H1 (cell line): Measurements from ENCODE around the gene FAM53B. TPM values are rescaled to one million over a fixed set of nuclear protein-coding genes. Genes with fewer than 3 reads are reported as not detected.

Source experiments
- CTCF ChIA-PET: fragments of 300-600 bp; sonication (Branson Sonifier 250); formaldehyde crosslinking; loops from one replicate; lab custom pipeline; 2021; ENCODE audit not compliant: partially characterized antibody; lab: Charles Lee
- POLR2A ChIA-PET: fragments of 300-600 bp; sonication (Branson Sonifier 250); formaldehyde crosslinking; loops from one replicate; lab custom pipeline; 2021; ENCODE audit warnings: inconsistent platforms; ENCODE audit not compliant: partially characterized antibody; lab: Charles Lee
- DNase-seq, 2 experiments: peaks; one replicate each; pipeline versions ENCODE4 v3.0.0 to v3.0.0-alpha.2; 2010 to 2022; ENCODE audit warnings: low spot score in 2 of 2, low read depth in 1 of 2, mixed read lengths in 1 of 2
- FAIRE-seq: peaks from 2 replicates; lab custom pipeline; 2011; peaks lifted over from hg19 to GRCh38; lab: Jason Lieb, UNC
- H2AFZ ChIP-seq: 2 replicates; pipeline ENCODE4 v1.8.1; 2012; ENCODE audit warnings: low read length, inconsistent platforms
- H2AK5ac ChIP-seq: 2 replicates; pipeline ENCODE4 v1.6.1; 2013; ENCODE audit warnings: low read depth, low read length
- H2BK120ac ChIP-seq: replicated peaks from 2 replicates; pipeline ENCODE3; 2013; ENCODE audit warnings: low read depth, low read length, inconsistent platforms
- H2BK12ac ChIP-seq: 2 replicates; pipeline ENCODE4 v1.6.1; 2013; ENCODE audit warnings: low read depth, low read length
- H2BK15ac ChIP-seq: 2 replicates; pipeline ENCODE4 v1.6.1; 2013; ENCODE audit warnings: low read length
- H2BK20ac ChIP-seq: 2 replicates; pipeline ENCODE4 v1.6.1; 2013; ENCODE audit warnings: low read length
- H2BK5ac ChIP-seq: 2 replicates; pipeline ENCODE4 v1.6.1; 2013; ENCODE audit warnings: low read depth, low read length
- H3K14ac ChIP-seq: 2 replicates; pipeline ENCODE4 v1.6.1; 2013; ENCODE audit warnings: inconsistent platforms; ENCODE audit not compliant: insufficient read length
- H3K18ac ChIP-seq: 2 replicates; pipeline ENCODE4 v1.6.1; 2013; ENCODE audit warnings: low read length; ENCODE audit errors: extremely low read depth
- H3K23ac ChIP-seq: 2 replicates; pipeline ENCODE4 v1.6.1; 2013; ENCODE audit warnings: inconsistent platforms; ENCODE audit not compliant: insufficient read length
- H3K23me2 ChIP-seq: 2 replicates; pipeline ENCODE4 v1.6.1; 2013; ENCODE audit warnings: low read depth, low read length
- H3K27ac ChIP-seq: 2 replicates; pipeline ENCODE4 v1.6.1; 2011; ENCODE audit warnings: low read depth, low read length, inconsistent platforms
- H3K27me3 ChIP-seq, 4 experiments: replicated peaks in 1 of 4; 1 replicate in 1 of 4; 2 replicates in 3 of 4; pipeline versions ENCODE4 v1.6.1 to v1.8.1; 2011 to 2013; ENCODE audit warnings: low read length in 3 of 4, mild to moderate bottlenecking in 3 of 4, inconsistent platforms in 2 of 4, mixed read lengths in 2 of 4, moderate library complexity in 1 of 4; ENCODE audit not compliant: control insufficient read depth in 3 of 4, insufficient read depth in 3 of 4; ENCODE audit errors: extremely low read depth in 1 of 4
- H3K36me3 ChIP-seq, 4 experiments: 2 replicates each; pipeline versions ENCODE4 v1.6.1 to v1.8.1; 2011 to 2013; ENCODE audit warnings: mild to moderate bottlenecking in 4 of 4, low read length in 3 of 4, moderate library complexity in 2 of 4, control low read depth in 1 of 4, inconsistent platforms in 1 of 4; ENCODE audit not compliant: insufficient read depth in 4 of 4, control insufficient read depth in 2 of 4
- H3K4ac ChIP-seq: replicated peaks from 2 replicates; pipeline ENCODE3; 2013; ENCODE audit warnings: low read length, low read depth, mixed read lengths, inconsistent platforms; ENCODE audit not compliant: insufficient read length
- H3K4me1 ChIP-seq, 4 experiments: replicated peaks in 1 of 4; 1 replicate in 1 of 4; 2 replicates in 3 of 4; pipeline versions ENCODE4 v1.6.1 to v1.8.1; 2011 to 2013; ENCODE audit warnings: low read length in 3 of 4, inconsistent platforms in 2 of 4, mixed read lengths in 1 of 4; ENCODE audit not compliant: insufficient read depth in 4 of 4, control insufficient read depth in 3 of 4
- H3K4me2 ChIP-seq, 2 experiments: 2 replicates each; pipeline versions ENCODE4 v1.6.1 to v1.8.1; 2011 to 2013; ENCODE audit warnings: low read depth in 2 of 2, low read length in 2 of 2, control low read depth in 1 of 2, inconsistent platforms in 1 of 2, mild to moderate bottlenecking in 1 of 2; ENCODE audit not compliant: insufficient read depth in 1 of 2
- H3K4me3 ChIP-seq, 4 experiments: fragments of 200-600, 300-600 bp in 1 of 4; sonication (generic), shearing (Covaris generic), sonication (Bioruptor Twin) in 1 of 4; 2 replicates each; pipeline versions ENCODE4 v1.5.1 to v1.8.1; 2011 to 2016; ENCODE audit warnings: low read length in 4 of 4, low read depth in 3 of 4, control low read depth in 2 of 4, inconsistent platforms in 2 of 4, mild to moderate bottlenecking in 2 of 4, mixed read lengths in 1 of 4, moderate library complexity in 1 of 4; ENCODE audit not compliant: insufficient read depth in 2 of 4; ENCODE audit errors: extremely low read depth in 1 of 4
- H3K56ac ChIP-seq: replicated peaks from 2 replicates; pipeline ENCODE3; 2013; ENCODE audit warnings: low read depth, mild to moderate bottlenecking, mixed read lengths, low read length, inconsistent platforms; ENCODE audit not compliant: insufficient read length
- H3K79me1 ChIP-seq: 2 replicates; pipeline ENCODE4 v1.6.1; 2013; ENCODE audit warnings: low read depth, low read length, control low read depth
- H3K79me2 ChIP-seq, 2 experiments: 2 replicates each; pipeline versions ENCODE4 v1.6.1 to v1.8.1; 2012 to 2013; ENCODE audit warnings: low read length in 2 of 2, mild to moderate bottlenecking in 2 of 2, inconsistent platforms in 1 of 2; ENCODE audit not compliant: insufficient read depth in 2 of 2, control insufficient read depth in 1 of 2
- H3K9ac ChIP-seq, 4 experiments: replicated peaks in 1 of 4; 1 replicate in 1 of 4; 2 replicates in 3 of 4; pipeline versions ENCODE4 v1.6.1 to v1.8.1; 2011 to 2013; ENCODE audit warnings: low read depth in 3 of 4, low read length in 3 of 4, control low read depth in 2 of 4, mild to moderate bottlenecking in 2 of 4, moderate library complexity in 2 of 4, inconsistent platforms in 1 of 4; ENCODE audit errors: extremely low read depth in 1 of 4
- H3K9me3 ChIP-seq, 2 experiments: 2 replicates each; pipeline versions ENCODE4 v1.6.1 to v1.8.1; 2012 to 2013; ENCODE audit warnings: mild to moderate bottlenecking in 2 of 2, moderate library complexity in 2 of 2, control low read depth in 1 of 2, inconsistent platforms in 1 of 2, low read depth in 1 of 2, low read length in 1 of 2, mixed read lengths in 1 of 2; ENCODE audit not compliant: insufficient read depth in 2 of 2
- H4K20me1 ChIP-seq, 2 experiments: replicated peaks in 1 of 2; 2 replicates each; pipeline versions ENCODE3 to v1.8.1; 2011 to 2013; ENCODE audit warnings: inconsistent platforms in 2 of 2, low read length in 2 of 2, mild to moderate bottlenecking in 1 of 2; ENCODE audit not compliant: insufficient read depth in 2 of 2, control insufficient read depth in 1 of 2
- H4K5ac ChIP-seq: 2 replicates; pipeline ENCODE4 v1.6.1; 2013; ENCODE audit warnings: low read length, low read depth, mixed read lengths, inconsistent platforms; ENCODE audit not compliant: insufficient read length
- H4K8ac ChIP-seq: 2 replicates; pipeline ENCODE4 v1.8.0; 2013; ENCODE audit warnings: mild to moderate bottlenecking, moderate library complexity, low read length, inconsistent platforms; ENCODE audit not compliant: insufficient read depth; ENCODE audit errors: extremely low read depth
- H4K91ac ChIP-seq: replicated peaks from 2 replicates; pipeline ENCODE3; 2013; ENCODE audit warnings: low read length, mixed read lengths, inconsistent platforms; ENCODE audit not compliant: insufficient read length
- BACH1 ChIP-seq: IDR thresholded peaks from 2 replicates; pipeline ENCODE4 v1.6.1; 2012; ENCODE audit warnings: low read length, improper control_type of control experiment
- BRCA1 ChIP-seq: IDR thresholded peaks from 2 replicates; pipeline ENCODE4 v1.6.1; 2012; ENCODE audit warnings: low read depth, low read length, improper control_type of control experiment
- CBX5 ChIP-seq: fragments of 300-800, 300-1000 bp; sonication (generic); IDR thresholded peaks from 2 replicates; pipeline ENCODE4 v1.7.1; 2016; ENCODE audit warnings: antibody characterized with exemption, low read length, low read depth
- EZH2 ChIP-seq: fragments of 200-600 bp; sonication (generic); IDR thresholded peaks from 2 replicates; pipeline ENCODE4 v1.7.1; 2012; ENCODE audit warnings: low read depth, mild to moderate bottlenecking, moderate library complexity, low read length, inconsistent platforms; ENCODE audit not compliant: severe bottlenecking
- FOSL1 ChIP-seq: IDR thresholded peaks from 2 replicates; pipeline ENCODE4 v1.6.1; 2011; ENCODE audit warnings: mild to moderate bottlenecking, low read depth, low read length, moderate library complexity; ENCODE audit not compliant: insufficient read depth
- GTF2F1 ChIP-seq: IDR thresholded peaks from 2 replicates; pipeline ENCODE4 v1.6.1; 2012; ENCODE audit warnings: low read depth, low read length, improper control_type of control experiment, borderline replicate concordance
- NANOG ChIP-seq: IDR thresholded peaks from 2 replicates; pipeline ENCODE4 v1.6.1; 2011; ENCODE audit warnings: low read length, low read depth, mild to moderate bottlenecking, inconsistent platforms; ENCODE audit not compliant: insufficient read depth, poor library complexity, severe bottlenecking
- POLR2A ChIP-seq, 2 experiments: IDR thresholded peaks; 1 replicate in 1 of 2; 2 replicates in 1 of 2; pipeline ENCODE4 v1.6.1; 2011; ENCODE audit warnings: low read depth in 2 of 2, low read length in 2 of 2, mild to moderate bottlenecking in 2 of 2; ENCODE audit errors: control extremely low read depth in 1 of 2
- POLR2AphosphoS5 ChIP-seq: IDR thresholded peaks from 2 replicates; pipeline ENCODE4 v1.6.1; 2011; ENCODE audit warnings: low read depth, low read length
- POU5F1 ChIP-seq: IDR thresholded peaks from 2 replicates; pipeline ENCODE4 v1.6.1; 2011; ENCODE audit warnings: low read depth, mild to moderate bottlenecking, low read length, moderate library complexity
- RBBP5 ChIP-seq: IDR thresholded peaks from 2 replicates; pipeline ENCODE4 v1.7.1; 2012; ENCODE audit warnings: low read depth, mild to moderate bottlenecking, inconsistent platforms, low read length, moderate library complexity, borderline replicate concordance
- SAP30 ChIP-seq: fragments of 300-600 bp; sonication (generic); IDR thresholded peaks from 2 replicates; pipeline ENCODE4 v1.7.1; 2012; ENCODE audit warnings: low read length, moderate library complexity, mild to moderate bottlenecking, inconsistent platforms; ENCODE audit not compliant: insufficient read depth, insufficient replicate concordance
- SIX5 ChIP-seq: IDR thresholded peaks from 2 replicates; pipeline ENCODE4 v1.6.1; 2011; ENCODE audit warnings: mild to moderate bottlenecking, low read depth, low read length
- TAF7 ChIP-seq: optimal IDR thresholded peaks from 2 replicates; pipeline ENCODE3; 2011; ENCODE audit warnings: low read depth, mild to moderate bottlenecking, inconsistent platforms, low read length, moderate library complexity, borderline replicate concordance
- TEAD4 ChIP-seq: IDR thresholded peaks from 2 replicates; pipeline ENCODE4 v1.6.1; 2012; ENCODE audit warnings: low read depth, low read length, inconsistent platforms, mixed read lengths
- WGBS, 2 experiments: shearing (Covaris generic) in 1 of 2; methylation state at CpG; one replicate each; pipeline versions ENCODE4 v1.1.6 to v1.1.7; 2013 to 2015; ENCODE audit warnings: low lambda C conversion rate in 2 of 2, mixed read lengths in 2 of 2, inconsistent platforms in 1 of 2, low coverage in 1 of 2, missing lambda C conversion rate in 1 of 2; ENCODE audit not compliant: insufficient replicate concordance in 2 of 2, insufficient coverage in 1 of 2, insufficient read length in 1 of 2; ENCODE audit errors: extremely low coverage in 1 of 2, missing lambda C conversion rate in 1 of 2; 5-methylcytosine and 5-hydroxymethylcytosine counted together
- polyA plus RNA-seq, 7 experiments: library from polyadenylated mRNA; depleted of rRNA in 3 of 7; stranded (reverse) in 5 of 7; unstranded in 2 of 7; fragments of >200 nt in 5 of 7; fragments of 200-250 nt in 2 of 7; gene quantifications; 1 replicate in 5 of 7; 2 replicates in 1 of 7; 4 replicates in 1 of 7; pipeline versions ENCODE4 v1.2.1 to v1.2.3, GENCODE V29; 2011 to 2013; ENCODE audit warnings: missing spikeins in 2 of 7, mixed read lengths in 2 of 7
- total RNA-seq: library from RNA; stranded (reverse); fragmentation: NEBNext Ultra II Directional; extraction: Animal tissue kit (Norgen Biotek cat#: 25700); gene quantifications from 2 replicates; pipeline ENCODE4 v1.2.1, GENCODE V29; 2021

FAM53B gene
- total and polyA plus RNA-seq, 2 of the 8 experiments (the other 6 are each of a cell fraction or from before 2014, with no cell fraction given), result 5.3 to 14.4 TPM

- H4K5ac ChIP-seq, result no peak overlapping the region
- FAIRE-seq (no peak), DNase-seq (no peak)
- POLR2A ChIA-PET, result no interaction called here
- peaks cover 5% of the 10 kb centered on the region for H3K23me2 ChIP-seq
- H3K79me2 ChIP-seq, result no peaks in the 10 kb centered on the region
- no peak overlapping the region for H2BK15ac ChIP-seq
- no peaks in the 10 kb centered on the region for H3K4me1 ChIP-seq
- H3K4me2 ChIP-seq, result no peak overlapping the region
- no peak overlapping the region for H3K4me3 ChIP-seq
- H4K20me1 ChIP-seq, result peaks cover 2 to 8% of the 10 kb centered on the region in 2 experiments
- no peak overlapping the region for H4K8ac ChIP-seq
- H2BK5ac ChIP-seq, result no peak overlapping the region
- H2AFZ ChIP-seq, result no peak overlapping the region
- no peak overlapping the region for H3K14ac ChIP-seq
- H3K18ac ChIP-seq, result no peak overlapping the region
- no peak overlapping the region for H3K23ac ChIP-seq
- H2AK5ac ChIP-seq, result no peak overlapping the region
- H3K27me3 ChIP-seq, result no peaks in the 10 kb centered on the region; a peak in 2 of 7 replicates
- H3K56ac ChIP-seq, result no peak overlapping the region
- H4K91ac ChIP-seq, result no peak overlapping the region
- H2BK12ac ChIP-seq, result no peak overlapping the region
- H2BK20ac ChIP-seq, result no peak overlapping the region
- H2BK120ac ChIP-seq, result no peak overlapping the region
- no peak overlapping the region for H3K9ac ChIP-seq
- 0 out of 2 replicates have a peak, but pooled peaks cover 2% of the 10 kb centered on the region for H3K79me1 ChIP-seq
- CTCF ChIA-PET, result no interaction called here
- H3K27ac ChIP-seq, result no peak overlapping the region
- no peak overlapping the region for H3K4ac ChIP-seq
- 91% methylated on average over 10 of the region's 10 CpGs; no CpG with 5 or more reads in 1 of the 2 experiments for WGBS, 2 experiments
- H3K9me3 ChIP-seq, result no peaks in the 10 kb centered on the region
- no peaks in the 10 kb centered on the region for H3K36me3 ChIP-seq
- no peak for TF ChIP-seq SIX5
- TF ChIP-seq TEAD4, result no peak
- no peak for TF ChIP-seq FOSL1
- no peak for TF ChIP-seq POLR2AphosphoS5
- no peak for TF ChIP-seq EZH2
- TF ChIP-seq POLR2A (IDR thresholded peaks at IDR 0.05; ENCODE audit: control extremely low read depth in 1 of 2, low read depth in 2 of 2, low read length in 2 of 2), result no peak
- TF ChIP-seq POU5F1, result no peak
- TF ChIP-seq RBBP5, result no peak
- no peak for TF ChIP-seq NANOG
- no peak for TF ChIP-seq GTF2F1
- no peak for TF ChIP-seq TAF7
- TF ChIP-seq BACH1, result no peak
- TF ChIP-seq CBX5, result no peak
- no peak for TF ChIP-seq BRCA1
- no peak for TF ChIP-seq SAP30
Observed at GRCh38 chr10:124597846-124598165, 146.4 kb downstream of the FAM53B start.
